Measurements from ENCODE around the gene GALNT17.

GALNT17 gene

DNA sequence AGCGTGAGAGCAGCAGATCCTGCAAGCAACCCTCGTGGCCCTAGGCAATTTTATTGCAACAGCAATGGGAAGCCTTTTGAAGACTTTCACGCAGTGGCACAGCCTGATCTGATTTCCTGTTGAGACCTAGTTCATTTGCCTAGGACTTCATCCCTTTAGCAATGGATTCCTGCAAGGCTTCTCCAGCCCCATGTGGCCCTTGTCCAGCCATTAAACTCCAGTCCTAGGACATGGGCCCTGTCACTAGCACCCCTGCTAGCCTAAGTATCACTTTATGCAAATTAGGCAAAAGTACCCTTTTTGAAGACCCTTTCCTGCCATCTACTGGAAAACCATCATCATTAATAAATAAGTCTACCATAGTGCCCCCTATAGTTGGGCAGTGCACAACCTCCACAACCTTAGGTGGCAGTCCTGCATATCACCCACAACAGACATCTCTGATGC, 379.4 kb downstream of the GALNT17 start:
- no peak for DNase-seq

DNA sequence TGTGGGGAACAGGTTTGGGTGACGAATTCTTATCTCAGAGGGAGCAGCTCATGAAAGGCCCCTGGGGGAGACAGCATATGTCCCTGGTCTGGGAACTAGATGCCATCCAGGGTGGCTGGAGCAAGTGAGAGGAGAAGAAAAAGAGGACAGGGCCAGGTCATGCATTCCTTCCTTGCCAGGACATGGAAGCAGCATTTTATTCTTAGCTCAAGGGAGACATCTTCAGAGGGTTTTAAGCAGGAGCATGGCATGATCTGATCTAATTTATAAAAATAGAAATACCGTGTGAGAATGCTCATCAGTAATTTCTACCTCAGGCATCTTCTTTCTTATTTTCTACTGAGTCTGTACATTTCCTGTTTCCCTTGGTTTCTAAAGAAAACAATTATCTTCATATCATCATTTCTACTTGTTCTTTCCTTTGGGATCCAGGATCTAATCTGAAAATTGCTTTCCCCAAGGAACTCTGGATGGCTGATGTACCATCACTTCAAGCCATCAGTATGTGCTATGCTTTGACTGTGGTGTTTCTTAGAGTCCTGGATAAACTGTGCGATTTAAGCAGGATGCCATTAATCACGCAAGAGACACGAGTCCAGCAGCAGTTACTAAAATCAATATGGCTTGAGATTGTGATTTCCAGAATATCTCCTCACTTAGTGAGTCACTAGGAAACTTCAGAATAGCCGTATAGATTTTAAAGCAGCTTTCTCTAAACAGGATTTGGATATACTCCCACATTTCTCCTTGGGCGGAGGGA, 386.2 kb downstream of the GALNT17 start:
- peak; percentile 48 for DNase-seq

DNA sequence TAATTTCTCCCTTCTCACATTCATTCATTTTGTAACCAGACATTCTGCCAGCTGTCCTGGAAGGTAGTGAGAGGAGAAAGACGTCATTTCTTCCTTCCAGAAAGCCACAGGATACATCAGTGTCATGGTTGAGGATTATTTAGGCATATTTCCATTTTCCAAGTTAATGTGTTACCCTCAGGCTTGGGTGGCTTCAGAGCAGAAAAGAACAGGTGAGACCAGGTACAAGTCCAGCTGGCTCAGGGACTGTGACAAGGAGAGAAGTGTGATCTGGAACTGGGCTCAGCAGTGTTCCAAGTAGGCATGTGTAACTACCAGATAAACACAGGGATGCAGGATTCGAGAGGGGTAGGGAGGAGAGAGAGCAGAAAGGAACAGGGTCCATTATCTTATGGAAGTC, 386.9 kb downstream of the GALNT17 start:
- no peak for DNase-seq

DNA sequence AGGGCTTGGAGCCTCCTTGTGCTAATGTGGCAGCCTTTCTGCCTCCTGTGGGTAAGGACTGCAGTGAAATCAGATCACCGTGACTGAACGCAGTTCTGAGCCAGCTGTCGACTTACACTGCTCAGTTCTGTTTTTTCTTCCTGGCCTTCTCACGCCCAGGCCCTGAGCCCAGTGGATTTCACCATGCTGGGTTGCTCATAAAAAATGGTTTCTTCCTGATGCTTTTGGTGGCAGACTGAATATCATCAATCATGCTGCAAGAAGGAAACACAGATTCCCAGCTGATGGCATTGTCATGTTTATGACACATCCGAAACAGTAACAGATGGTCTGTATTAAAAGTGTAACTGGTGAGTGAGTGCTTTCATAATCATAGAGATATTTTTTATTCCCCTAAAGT, 389.6 kb downstream of the GALNT17 start:
- peak; percentile 97 for DNase-seq

DNA sequence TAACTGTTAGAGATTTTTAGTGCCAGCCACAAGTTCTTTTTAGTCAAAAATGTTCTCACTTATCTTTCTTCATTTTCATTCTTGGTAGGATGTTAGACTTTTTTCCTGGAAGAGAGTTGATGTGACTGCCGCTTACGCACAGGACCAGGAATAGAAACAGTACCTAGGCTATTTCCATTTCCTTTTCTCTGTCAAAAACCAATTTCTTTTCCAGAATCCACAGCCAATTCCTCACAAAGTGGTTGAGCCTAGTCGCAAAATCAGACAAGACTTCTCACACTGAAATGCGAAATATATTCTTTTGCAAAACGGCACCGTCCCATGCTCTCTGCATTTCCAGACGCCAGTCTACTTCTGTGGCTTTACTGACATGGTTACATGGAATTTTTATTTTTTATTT, 394.2 kb downstream of the GALNT17 start:
- no peak for DNase-seq

DNA sequence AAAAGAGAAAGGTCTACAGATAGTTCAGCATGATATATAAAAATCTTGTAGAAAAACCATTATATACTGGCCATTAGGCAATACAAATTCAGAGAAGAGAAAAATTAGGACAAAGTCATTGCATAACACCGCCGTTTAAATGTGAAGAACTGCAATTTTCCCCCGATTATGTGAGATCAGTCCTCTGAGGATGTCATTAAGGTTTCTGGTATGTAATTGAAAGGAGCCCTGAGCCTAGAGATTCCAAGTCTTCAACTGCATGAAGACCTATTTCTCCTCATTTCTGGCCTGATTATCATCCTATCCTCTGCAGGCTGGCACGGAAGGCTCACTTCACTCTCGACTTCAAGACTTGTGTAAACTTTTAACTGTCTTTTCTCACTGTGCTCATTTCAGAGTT, 395.3 kb downstream of the GALNT17 start:
- DNase-seq = no peak

DNA sequence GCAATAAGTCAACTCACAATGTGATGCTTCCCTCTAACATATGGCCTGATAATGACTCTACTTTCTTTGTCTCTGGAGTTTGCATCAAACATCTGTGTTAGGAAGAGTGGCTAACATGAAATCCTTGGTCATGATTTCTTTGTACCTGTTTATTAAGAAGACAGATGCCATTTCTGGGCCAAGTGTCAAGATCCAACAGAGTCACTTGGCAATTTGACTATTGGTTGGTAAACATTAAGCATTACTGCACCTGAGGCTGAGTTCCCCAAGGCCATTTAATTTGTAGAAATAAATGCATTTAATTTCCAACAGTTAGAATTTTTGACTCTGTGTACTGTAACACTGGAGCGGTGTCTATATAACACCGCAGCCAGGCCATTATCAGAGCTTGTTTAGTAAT, 403.7 kb downstream of the GALNT17 start:
- DNase-seq = no peak

DNA sequence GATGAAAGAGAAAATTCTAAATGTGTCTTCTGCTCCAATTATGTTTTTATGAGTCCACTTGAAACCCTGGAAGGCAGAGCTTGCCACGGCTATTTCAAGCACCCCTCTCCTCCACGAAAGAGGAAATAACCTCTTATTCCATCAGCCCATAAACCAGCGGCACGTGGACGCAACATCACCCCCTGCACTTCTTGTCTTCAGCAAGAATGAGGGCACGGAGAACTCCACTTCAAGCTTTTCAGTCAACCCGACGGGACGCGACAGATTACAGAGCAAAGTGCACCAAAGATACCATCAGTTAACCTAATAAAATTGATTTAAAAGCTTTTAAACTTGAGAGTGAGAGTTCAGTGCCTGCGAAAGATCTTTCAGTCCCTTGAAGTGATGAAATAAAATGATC, 406.3 kb downstream of the GALNT17 start:
- no peak for DNase-seq

DNA sequence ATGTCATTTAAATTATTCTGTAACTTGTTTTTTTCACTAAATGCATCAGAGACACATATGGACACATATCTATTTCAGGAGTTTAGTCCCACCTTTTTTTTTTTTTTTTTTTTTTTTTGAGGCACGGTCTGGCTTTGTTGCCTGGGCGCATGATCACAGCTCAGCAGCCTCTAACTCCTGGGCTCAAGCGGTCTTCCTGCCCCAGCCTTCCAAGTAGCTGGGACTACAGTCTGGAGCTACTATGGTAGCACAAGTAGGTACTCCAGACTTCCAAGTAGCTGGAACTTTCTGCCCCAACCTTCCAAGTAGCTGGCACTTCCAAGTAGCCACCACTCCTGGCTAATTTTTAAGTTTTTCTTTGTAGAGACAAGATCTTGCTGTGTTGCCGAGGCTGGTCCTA, 407.7 kb downstream of the GALNT17 start:
- DNase-seq = no peak

DNA sequence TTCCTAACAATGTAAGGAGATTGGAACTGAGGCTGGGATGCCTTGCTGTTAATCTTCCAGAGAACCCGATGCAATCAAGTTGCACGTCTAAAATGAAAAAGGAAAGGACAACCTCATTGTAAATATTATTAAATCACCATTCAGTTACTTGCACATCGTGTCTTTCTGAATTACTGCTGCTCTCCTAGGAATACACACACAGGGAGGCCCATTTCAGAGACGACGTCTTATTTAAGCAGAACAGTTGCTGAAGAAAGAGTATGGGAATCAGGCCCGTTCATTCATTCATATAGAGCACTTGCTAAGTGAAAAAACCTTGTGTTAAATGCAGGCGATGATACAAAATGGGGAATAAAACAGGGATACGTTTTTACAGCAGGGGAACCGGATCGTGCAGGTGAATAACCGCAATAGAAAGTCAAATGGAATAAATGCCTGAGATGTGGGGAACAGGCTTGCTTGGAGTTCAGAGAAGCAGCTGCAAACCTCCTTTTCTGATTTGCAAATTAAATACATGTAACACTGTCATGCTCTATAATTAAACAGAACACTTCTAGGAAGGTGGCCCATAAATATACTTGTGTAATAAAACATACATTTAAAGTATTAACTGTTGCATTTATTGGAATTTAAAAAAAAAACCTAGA, 409.9 kb downstream of the GALNT17 start:
- no peak for DNase-seq

DNA sequence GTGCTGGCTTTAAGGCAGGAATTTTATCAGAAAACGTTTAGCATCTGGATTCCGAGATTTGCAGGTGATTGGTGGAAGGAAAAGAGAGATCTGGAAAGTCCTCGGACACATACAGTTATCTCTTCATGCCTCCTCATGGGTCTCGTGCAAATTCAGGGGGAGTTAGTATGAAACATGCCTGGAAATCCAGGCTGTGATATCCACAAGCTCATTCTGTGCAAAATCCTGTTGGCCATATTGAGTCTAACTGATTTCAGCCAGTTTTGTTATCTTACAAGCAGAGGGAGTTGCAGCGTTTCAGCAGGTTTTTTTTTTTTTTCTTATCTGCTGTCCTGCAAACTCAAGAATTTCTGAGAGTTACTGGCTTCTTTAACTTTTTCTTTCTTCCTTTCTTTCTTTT, 411.5 kb downstream of the GALNT17 start:
- DNase-seq = no peak

DNA sequence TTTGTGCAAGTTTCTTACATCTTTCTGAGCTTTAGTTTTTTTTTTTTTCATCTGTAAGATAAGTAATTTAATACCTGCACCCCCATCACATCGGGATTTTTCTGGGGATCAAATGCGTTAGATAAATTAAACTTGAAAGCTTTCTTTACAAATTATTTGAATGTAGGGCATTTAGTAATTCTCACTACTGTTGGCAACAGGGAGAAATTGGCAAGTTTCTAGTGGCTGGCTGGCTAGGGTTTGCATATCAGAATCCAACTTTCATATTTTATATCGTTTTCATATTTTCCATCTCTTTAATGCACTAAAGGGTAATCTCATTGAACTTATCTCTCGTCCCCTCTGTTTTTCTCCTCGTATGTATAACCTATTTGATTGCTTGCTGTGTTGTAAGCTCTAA, 412.9 kb downstream of the GALNT17 start:
- DNase-seq = no peak

DNA sequence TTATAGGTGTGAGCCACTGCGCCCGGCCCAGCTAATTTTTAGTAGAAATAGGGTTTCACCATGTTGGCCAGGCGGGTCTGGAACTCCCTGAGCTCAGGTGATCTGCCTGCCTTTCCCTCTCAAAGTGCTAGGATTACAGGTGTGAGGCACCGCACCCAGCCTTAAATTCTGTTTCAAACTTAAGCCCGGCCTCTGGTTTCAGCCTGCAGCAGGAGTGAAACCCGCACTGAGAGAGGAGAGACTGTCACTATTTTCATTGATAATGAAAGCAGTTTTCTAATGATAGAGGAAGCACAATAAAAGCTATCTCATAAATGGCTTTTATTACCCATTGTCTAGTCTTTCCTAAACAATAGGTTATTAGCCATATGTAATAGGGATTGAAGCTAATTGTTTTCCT, 415.5 kb downstream of the GALNT17 start:
- DNase-seq = no peak

DNA sequence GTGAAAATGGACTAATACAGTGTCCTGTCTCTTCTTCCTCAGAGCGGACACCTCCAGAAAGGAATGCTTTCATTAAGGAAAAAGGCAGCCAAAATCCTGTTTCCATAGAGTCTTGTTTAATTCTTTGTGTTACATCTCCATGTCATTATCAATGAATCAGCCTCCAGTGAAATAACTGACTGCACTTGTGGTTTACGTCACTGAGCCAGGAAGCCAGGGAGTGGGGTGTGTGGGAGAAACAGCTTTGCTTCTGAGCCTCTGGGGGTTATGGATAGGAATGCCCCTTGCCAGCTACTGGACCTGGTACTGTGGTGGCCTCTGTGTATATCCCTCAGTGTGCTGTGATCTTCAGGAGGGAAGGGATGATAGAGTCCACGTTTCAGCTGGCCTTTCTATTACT, 416.8 kb downstream of the GALNT17 start:
- peak; percentile 71 for DNase-seq

DNA sequence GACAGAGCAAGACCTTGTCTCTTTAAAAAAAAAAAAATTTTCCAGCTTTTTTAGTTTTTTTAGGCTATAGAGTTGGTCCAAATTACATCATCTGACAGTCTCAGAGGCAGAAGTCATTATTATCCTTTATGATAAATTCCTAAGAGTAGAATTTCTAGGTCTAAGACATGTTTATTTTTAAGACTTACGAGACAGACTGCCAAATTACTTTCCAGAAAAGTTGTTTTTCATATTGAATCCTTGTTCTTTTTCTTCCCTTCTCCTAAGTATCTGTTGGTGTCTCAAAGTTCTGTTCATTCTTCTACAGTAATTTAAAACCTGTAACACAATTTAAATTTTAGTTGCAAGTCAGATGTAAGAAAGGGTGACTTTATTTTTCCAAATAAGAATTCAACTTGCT, 421.4 kb downstream of the GALNT17 start:
- DNase-seq = peak; percentile 39

DNA sequence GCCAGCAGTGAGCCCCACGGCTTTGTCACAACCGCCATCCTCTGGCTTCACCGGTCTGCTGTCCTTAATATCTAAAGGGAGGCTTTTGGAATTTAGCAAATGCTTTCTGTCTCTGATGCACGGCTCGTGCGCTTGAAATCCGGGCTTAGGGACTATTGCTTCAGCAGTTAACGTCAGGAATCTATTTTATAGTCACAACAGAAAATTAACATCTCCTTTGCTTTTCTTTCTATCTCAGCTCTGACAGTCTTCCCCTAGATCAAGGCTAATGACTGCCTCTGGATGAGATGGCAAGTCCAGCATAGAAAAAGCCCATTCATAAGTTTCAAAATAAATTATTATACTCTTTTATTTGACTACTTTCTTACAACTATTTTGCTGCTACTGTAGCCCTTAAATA, 423.8 kb downstream of the GALNT17 start:
- no peak for DNase-seq

DNA sequence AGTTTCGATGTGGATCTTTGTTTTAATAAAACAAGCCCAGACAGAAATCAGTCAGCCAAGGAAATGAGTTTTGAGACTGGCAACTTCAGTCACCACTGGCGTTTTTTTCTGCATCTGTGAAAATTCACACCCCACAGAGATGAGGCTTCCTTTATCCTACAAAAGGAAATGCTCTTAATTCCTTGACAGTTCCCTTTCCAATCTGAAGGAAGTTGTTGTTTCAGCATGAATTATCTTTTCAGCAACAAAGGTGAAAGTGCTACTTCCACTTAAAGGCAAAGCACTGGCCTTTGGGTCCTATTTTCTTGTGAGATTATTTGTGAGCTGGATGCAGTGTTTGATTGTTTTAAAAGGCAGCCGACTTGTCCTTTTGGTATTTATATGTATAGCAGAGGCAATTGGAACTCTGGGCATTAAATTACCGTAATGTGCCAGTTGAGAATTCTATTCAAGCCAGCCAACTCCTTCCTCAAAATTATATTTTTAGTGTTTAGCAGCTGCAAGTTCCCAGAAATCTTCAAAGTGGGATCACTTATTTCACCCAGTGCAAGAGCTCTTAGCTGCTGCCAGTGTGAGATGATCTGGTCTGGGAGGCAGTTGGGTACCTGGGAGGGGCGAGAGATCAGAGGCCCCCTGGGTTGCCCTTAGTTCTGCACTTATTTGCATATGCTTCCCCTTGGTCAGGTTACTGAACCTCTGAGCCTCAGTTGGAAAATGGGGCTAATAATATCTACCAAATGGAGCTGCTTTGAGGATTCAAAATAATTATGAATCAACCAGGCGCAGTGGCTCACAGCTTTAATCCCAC, 427.1 kb downstream of the GALNT17 start:
- DNase-seq = no peak

DNA sequence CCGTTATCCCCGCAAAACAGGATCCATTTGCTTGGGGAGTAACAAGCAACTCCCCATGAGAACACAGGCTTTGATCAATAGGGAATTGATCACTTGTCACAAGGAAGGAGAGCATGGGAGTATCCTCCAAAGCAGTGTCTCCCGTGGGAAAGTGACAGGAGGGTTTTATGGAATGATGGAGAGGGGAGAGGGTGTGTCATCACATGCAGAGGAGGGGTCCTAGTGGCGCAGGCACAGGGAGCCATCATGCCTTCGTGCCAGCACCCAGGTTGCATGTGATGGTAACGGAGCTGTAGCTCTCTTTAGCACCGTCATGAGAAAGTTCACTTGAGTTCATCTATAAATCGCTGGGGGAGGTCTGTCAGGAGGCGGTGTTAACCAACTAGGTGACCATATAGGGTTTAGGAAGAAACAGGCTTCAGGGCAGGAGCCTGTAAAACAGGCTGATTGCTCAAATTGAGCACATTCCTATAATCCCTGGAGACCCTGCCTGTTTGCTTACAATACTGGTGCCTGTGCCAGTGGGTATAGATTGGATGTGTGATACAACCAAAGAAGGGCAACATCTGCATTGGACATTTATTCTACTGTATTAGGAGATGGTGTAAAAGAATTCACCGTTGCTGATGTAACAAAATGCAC, 428.5 kb downstream of the GALNT17 start:
- DNase-seq = peak; percentile 35

DNA sequence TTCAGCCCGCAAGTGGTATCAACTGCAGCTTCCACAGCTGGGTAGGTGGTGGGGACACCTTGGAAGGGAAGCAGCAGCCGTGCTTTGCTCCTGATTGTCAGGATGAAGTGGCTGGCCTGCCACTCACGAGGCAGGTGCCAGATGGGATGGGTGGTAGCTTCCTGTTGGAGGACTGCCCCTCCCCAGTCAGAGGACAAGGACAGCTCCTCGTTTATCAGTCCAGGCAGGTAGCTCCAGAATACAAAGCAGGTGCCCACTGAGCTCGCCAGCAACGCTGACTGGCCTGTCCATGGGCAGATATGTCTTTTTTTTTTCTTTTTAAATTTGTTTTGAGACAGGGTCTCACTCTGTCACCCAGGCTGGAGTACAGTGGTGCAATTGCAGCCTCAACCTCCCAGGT, 431.3 kb downstream of the GALNT17 start:
- no peak for DNase-seq

DNA sequence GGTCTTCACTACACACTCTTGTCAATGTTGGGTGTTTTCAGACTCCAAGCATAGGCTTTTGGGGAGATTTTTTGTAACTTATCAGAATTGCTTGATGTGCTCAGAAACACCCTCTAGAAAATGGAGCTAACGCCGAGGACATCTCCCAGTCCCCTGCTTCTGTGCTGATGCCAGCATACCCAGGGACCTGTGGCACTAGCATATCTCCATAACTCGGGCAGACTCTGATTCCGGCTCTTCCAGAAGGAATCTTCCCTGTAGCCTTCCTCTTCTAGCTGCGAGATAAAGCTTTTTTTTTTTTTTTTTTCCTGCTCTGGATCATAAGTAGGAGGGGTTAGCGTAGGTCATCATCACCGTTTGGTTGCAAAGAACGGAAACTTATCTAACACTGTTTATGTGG, 434.4 kb downstream of the GALNT17 start:
- DNase-seq = no peak

DNA sequence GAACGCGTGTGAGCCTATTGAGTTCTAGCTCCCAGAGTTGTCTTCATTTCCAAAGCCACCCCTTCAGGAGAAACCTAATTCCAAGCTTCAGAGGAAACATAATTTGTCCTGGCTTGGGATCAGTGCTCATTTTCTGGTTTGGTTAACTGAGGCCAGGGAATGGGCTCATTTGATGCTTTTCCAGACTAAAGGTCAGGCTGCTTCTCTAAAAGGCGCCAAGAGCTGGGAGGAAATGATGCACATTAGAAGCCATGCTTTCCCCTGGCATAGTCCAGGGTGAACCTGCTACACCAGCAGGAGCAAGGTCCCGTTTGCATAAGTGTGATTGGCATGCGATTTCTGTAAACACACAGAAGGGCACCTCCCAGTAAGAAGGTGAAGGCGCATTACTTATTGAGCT, 435.0 kb downstream of the GALNT17 start:
- no peak for DNase-seq

DNA sequence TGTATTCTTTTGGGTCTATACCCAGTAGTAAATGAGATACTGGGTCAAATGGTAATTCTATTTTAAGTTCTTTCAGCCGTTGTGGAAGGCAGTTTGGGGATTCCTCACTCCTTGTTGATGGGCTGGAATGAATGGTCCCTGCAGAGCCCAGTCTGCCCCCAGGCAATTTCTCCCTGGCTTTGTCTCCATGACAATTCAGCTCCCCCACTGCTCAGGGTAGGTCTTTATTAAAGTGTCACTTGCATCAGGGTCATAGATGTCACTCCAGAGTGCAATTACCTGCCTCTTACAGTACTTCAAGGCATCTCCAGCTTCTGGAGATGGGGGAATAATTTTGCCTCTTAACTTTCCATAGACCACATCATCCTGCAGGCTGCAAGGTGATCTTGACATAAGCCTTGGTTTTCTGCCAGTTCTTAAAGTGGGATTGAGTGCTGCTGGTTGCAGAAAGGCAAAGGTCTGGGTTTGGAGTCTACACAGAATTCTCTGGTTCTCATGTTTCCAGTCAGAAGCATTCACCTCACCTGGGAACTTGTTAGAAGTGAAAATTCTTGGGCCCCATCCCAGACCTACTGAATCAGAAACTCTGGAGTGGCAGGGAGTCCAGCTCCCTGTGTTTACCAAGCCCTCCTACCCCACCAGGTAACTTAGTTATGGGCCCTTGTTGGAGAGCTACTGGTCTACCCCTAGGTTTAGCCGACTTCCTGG, 442.4 kb downstream of the GALNT17 start:
- no peak for DNase-seq

DNA sequence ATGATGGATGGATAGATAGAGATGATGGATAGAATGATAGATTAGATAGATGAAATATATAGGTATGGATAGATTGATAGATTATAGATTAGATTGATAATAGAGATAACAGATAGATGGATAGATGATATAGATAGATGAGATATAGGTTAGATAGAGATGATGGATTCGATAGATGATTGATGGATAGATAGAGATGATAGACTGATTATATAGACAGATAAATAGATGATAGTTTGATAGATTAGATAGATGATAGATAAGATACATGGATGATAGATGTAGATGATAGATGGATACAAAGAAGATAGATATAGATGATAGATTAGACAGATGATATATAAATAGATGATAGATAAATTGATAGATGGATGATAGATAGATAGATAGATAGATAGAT, 448.1 kb downstream of the GALNT17 start:
- DNase-seq = no peak

All from fibroblast of upper back skin (primary cell).